Lower leg skin (tissue), 3 donors: ENCODE measurements around the gene DDX19B.

Experiments used
- POLR2A ChIP-seq, 2 donors: fragments of 450-650 bp; IDR thresholded peaks; one replicate each; pipeline ENCODE4 v1.6.1; 2016 to 2017; ENCODE audit warnings: antibody characterized with exemption in 2 of 2, mild to moderate bottlenecking in 1 of 2, moderate library complexity in 1 of 2
- TF ChIP-seq, protein P1 (sequence below), 3 donors: fragments of 450-650 bp; IDR thresholded peaks; one replicate each; pipeline ENCODE4 v1.5.1; 2016; ENCODE audit warnings: antibody characterized with exemption in 3 of 3, mild to moderate bottlenecking in 3 of 3, moderate library complexity in 2 of 3

- TF ChIP-seq POLR2A (IDR thresholded peaks at IDR 0.05), result no peak
- TF ChIP-seq, protein P1, sequence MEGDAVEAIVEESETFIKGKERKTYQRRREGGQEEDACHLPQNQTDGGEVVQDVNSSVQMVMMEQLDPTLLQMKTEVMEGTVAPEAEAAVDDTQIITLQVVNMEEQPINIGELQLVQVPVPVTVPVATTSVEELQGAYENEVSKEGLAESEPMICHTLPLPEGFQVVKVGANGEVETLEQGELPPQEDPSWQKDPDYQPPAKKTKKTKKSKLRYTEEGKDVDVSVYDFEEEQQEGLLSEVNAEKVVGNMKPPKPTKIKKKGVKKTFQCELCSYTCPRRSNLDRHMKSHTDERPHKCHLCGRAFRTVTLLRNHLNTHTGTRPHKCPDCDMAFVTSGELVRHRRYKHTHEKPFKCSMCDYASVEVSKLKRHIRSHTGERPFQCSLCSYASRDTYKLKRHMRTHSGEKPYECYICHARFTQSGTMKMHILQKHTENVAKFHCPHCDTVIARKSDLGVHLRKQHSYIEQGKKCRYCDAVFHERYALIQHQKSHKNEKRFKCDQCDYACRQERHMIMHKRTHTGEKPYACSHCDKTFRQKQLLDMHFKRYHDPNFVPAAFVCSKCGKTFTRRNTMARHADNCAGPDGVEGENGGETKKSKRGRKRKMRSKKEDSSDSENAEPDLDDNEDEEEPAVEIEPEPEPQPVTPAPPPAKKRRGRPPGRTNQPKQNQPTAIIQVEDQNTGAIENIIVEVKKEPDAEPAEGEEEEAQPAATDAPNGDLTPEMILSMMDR (IDR thresholded peaks at IDR 0.05), result no peak
Measured at GRCh38 chr16:70254965-70255286, 44.1 kb upstream of the DDX19B start.
